Measurements from ENCODE around the gene IFNA21.
"Not testable (repeated sequence)": the region's sequence is repeated elsewhere in the genome, so short reads cannot be mapped to it uniquely, and the experiment has no call there.

DNA sequence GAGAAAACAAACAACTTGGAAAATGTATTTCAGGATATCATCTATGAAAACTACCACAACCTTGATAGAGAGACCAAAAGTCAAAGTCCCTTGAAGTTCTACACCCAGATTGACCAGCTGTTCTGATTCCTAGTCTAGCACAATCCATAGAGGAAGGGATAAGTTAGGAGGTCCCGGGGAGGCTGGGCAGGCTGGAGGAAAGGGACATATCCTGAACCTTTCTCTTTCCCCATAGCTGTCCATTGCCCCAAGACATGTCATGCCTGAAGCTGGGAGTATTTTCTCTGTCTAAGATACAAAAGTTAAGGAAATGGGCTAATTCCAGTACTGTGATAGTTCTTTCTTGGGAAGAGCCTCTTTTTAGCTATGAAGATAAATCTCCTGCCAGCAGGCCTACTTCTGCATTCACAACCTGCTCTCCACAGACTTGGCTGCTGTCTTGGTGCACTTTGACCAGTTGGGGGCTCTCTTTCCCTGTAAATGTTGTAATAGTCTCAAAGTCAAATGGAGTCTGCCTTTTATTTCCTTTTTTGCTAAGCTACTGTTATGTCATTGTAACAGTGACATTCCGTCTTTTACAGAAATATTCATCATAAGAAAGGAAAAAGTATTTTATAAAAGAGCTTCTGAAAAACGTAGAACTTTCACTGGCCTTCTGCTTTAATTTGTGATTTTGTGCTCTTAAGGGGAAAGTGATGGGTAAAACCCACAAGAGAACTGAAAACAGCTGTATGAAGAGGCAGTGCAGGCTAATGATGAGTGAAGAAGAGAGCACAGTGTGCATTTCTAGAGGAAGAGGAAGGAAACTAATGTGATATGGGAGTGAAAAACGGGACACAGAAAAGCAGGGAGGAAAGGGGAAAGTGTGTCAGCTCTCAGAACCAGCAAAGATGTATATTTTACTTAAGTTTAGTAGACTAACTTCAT lies 16.6 kb upstream of the IFNA21 start:
- TF ChIP-seq, protein P1, sequence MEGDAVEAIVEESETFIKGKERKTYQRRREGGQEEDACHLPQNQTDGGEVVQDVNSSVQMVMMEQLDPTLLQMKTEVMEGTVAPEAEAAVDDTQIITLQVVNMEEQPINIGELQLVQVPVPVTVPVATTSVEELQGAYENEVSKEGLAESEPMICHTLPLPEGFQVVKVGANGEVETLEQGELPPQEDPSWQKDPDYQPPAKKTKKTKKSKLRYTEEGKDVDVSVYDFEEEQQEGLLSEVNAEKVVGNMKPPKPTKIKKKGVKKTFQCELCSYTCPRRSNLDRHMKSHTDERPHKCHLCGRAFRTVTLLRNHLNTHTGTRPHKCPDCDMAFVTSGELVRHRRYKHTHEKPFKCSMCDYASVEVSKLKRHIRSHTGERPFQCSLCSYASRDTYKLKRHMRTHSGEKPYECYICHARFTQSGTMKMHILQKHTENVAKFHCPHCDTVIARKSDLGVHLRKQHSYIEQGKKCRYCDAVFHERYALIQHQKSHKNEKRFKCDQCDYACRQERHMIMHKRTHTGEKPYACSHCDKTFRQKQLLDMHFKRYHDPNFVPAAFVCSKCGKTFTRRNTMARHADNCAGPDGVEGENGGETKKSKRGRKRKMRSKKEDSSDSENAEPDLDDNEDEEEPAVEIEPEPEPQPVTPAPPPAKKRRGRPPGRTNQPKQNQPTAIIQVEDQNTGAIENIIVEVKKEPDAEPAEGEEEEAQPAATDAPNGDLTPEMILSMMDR (IDR thresholded peaks at IDR 0.05): peak; percentile 74
- TF ChIP-seq ZFX (IDR thresholded peaks at IDR 0.05; ENCODE audit: borderline replicate concordance): not testable (repeated sequence)
